H1 (cell line): ENCODE measurements around the gene CBLB. TPM values are rescaled to one million over a fixed set of nuclear protein-coding genes. Genes with fewer than 3 reads are reported as not detected.

Experiments
- CBX5 ChIP-seq: fragments of 300-800, 300-1000 bp; sonication (generic); IDR thresholded peaks from 2 replicates; pipeline ENCODE4 v1.7.1; 2016; ENCODE audit warnings: antibody characterized with exemption, low read length, low read depth
- HDAC6 ChIP-seq: IDR thresholded peaks from one replicate; pipeline ENCODE4 v1.7.1; 2012; ENCODE audit warnings: low read depth, mild to moderate bottlenecking, inconsistent platforms, low read length, moderate library complexity
- SP2 ChIP-seq: IDR thresholded peaks from 2 replicates; pipeline ENCODE4 v1.6.1; 2012; ENCODE audit warnings: mild to moderate bottlenecking, low read length, inconsistent platforms
- TAF1 ChIP-seq: IDR thresholded peaks from 2 replicates; pipeline ENCODE4 v1.6.1; 2011; ENCODE audit warnings: mild to moderate bottlenecking, low read depth, low read length
- polyA plus RNA-seq, 7 experiments: library from polyadenylated mRNA; depleted of rRNA in 3 of 7; stranded (reverse) in 5 of 7; unstranded in 2 of 7; fragments of >200 nt in 5 of 7; fragments of 200-250 nt in 2 of 7; gene quantifications; 1 replicate in 5 of 7; 2 replicates in 1 of 7; 4 replicates in 1 of 7; pipeline versions ENCODE4 v1.2.1 to v1.2.3, GENCODE V29; 2011 to 2013; ENCODE audit warnings: missing spikeins in 2 of 7, mixed read lengths in 2 of 7
- total RNA-seq: library from RNA; stranded (reverse); fragmentation: NEBNext Ultra II Directional; extraction: Animal tissue kit (Norgen Biotek cat#: 25700); gene quantifications from 2 replicates; pipeline ENCODE4 v1.2.1, GENCODE V29; 2021
- TF ChIP-seq, protein P1 (sequence below), 3 experiments: IDR thresholded peaks; 1 replicate in 2 of 3; 2 replicates in 1 of 3; pipeline versions ENCODE4 v1.5.1 to v1.6.1; 2011; ENCODE audit warnings: low read length in 3 of 3, mild to moderate bottlenecking in 3 of 3, inconsistent platforms in 2 of 3, low read depth in 1 of 3, moderate library complexity in 1 of 3; ENCODE audit not compliant: insufficient read depth in 1 of 3; ENCODE audit errors: control extremely low read depth in 1 of 3
- TF ChIP-seq, protein P2 (sequence below): fragments of 300-600 bp; sonication (generic); IDR thresholded peaks from 2 replicates; pipeline ENCODE4 v1.7.1; 2012; ENCODE audit warnings: low read length, moderate library complexity, mild to moderate bottlenecking, inconsistent platforms; ENCODE audit not compliant: insufficient replicate concordance

The CBLB gene
- total and polyA plus RNA-seq, 2 of the 8 experiments (the other 6 are each of a cell fraction or from before 2014, with no cell fraction given), result 14.5 to 26.0 TPM

DNA sequence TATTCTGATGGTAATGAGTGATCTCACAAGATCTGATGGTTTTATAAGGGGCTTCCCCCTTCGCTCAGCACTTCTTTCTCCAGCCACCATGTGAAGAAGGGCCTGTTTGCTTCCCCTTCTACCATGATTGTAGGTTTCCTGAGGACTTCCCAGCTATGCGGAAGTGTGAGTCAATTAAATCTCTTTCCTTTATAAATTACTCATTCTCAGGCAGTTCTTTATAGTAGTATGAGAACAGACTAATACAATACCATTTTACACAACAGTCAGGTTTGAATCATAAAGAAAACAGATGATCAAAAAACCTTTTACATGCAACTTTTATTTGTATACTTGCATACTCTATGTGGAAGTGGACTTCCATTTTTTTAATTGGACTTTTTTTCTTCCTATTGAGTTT, 46.7 kb upstream of the CBLB start (continued):
- TF ChIP-seq, protein P1, sequence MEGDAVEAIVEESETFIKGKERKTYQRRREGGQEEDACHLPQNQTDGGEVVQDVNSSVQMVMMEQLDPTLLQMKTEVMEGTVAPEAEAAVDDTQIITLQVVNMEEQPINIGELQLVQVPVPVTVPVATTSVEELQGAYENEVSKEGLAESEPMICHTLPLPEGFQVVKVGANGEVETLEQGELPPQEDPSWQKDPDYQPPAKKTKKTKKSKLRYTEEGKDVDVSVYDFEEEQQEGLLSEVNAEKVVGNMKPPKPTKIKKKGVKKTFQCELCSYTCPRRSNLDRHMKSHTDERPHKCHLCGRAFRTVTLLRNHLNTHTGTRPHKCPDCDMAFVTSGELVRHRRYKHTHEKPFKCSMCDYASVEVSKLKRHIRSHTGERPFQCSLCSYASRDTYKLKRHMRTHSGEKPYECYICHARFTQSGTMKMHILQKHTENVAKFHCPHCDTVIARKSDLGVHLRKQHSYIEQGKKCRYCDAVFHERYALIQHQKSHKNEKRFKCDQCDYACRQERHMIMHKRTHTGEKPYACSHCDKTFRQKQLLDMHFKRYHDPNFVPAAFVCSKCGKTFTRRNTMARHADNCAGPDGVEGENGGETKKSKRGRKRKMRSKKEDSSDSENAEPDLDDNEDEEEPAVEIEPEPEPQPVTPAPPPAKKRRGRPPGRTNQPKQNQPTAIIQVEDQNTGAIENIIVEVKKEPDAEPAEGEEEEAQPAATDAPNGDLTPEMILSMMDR (IDR thresholded peaks at IDR 0.05; ENCODE audit: control extremely low read depth in 1 of 3, insufficient read depth in 1 of 3, low read depth in 1 of 3, low read length in 3 of 3), result no peak
- TF ChIP-seq HDAC6, result no peak
- no peak for TF ChIP-seq TAF1
- TF ChIP-seq SP2, result no peak
- TF ChIP-seq, protein P2, sequence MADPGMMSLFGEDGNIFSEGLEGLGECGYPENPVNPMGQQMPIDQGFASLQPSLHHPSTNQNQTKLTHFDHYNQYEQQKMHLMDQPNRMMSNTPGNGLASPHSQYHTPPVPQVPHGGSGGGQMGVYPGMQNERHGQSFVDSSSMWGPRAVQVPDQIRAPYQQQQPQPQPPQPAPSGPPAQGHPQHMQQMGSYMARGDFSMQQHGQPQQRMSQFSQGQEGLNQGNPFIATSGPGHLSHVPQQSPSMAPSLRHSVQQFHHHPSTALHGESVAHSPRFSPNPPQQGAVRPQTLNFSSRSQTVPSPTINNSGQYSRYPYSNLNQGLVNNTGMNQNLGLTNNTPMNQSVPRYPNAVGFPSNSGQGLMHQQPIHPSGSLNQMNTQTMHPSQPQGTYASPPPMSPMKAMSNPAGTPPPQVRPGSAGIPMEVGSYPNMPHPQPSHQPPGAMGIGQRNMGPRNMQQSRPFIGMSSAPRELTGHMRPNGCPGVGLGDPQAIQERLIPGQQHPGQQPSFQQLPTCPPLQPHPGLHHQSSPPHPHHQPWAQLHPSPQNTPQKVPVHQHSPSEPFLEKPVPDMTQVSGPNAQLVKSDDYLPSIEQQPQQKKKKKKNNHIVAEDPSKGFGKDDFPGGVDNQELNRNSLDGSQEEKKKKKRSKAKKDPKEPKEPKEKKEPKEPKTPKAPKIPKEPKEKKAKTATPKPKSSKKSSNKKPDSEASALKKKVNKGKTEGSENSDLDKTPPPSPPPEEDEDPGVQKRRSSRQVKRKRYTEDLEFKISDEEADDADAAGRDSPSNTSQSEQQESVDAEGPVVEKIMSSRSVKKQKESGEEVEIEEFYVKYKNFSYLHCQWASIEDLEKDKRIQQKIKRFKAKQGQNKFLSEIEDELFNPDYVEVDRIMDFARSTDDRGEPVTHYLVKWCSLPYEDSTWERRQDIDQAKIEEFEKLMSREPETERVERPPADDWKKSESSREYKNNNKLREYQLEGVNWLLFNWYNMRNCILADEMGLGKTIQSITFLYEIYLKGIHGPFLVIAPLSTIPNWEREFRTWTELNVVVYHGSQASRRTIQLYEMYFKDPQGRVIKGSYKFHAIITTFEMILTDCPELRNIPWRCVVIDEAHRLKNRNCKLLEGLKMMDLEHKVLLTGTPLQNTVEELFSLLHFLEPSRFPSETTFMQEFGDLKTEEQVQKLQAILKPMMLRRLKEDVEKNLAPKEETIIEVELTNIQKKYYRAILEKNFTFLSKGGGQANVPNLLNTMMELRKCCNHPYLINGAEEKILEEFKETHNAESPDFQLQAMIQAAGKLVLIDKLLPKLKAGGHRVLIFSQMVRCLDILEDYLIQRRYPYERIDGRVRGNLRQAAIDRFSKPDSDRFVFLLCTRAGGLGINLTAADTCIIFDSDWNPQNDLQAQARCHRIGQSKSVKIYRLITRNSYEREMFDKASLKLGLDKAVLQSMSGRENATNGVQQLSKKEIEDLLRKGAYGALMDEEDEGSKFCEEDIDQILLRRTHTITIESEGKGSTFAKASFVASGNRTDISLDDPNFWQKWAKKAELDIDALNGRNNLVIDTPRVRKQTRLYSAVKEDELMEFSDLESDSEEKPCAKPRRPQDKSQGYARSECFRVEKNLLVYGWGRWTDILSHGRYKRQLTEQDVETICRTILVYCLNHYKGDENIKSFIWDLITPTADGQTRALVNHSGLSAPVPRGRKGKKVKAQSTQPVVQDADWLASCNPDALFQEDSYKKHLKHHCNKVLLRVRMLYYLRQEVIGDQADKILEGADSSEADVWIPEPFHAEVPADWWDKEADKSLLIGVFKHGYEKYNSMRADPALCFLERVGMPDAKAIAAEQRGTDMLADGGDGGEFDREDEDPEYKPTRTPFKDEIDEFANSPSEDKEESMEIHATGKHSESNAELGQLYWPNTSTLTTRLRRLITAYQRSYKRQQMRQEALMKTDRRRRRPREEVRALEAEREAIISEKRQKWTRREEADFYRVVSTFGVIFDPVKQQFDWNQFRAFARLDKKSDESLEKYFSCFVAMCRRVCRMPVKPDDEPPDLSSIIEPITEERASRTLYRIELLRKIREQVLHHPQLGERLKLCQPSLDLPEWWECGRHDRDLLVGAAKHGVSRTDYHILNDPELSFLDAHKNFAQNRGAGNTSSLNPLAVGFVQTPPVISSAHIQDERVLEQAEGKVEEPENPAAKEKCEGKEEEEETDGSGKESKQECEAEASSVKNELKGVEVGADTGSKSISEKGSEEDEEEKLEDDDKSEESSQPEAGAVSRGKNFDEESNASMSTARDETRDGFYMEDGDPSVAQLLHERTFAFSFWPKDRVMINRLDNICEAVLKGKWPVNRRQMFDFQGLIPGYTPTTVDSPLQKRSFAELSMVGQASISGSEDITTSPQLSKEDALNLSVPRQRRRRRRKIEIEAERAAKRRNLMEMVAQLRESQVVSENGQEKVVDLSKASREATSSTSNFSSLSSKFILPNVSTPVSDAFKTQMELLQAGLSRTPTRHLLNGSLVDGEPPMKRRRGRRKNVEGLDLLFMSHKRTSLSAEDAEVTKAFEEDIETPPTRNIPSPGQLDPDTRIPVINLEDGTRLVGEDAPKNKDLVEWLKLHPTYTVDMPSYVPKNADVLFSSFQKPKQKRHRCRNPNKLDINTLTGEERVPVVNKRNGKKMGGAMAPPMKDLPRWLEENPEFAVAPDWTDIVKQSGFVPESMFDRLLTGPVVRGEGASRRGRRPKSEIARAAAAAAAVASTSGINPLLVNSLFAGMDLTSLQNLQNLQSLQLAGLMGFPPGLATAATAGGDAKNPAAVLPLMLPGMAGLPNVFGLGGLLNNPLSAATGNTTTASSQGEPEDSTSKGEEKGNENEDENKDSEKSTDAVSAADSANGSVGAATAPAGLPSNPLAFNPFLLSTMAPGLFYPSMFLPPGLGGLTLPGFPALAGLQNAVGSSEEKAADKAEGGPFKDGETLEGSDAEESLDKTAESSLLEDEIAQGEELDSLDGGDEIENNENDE, result no peak
- TF ChIP-seq CBX5, result no peak
